DMS79 treated with DMSO at 0.1 percent for 48 hours (cell line): ENCODE results near the gene ZNF512.
"Not testable (repeated sequence)": the region's sequence is repeated elsewhere in the genome, so short reads cannot be mapped to it uniquely, and the experiment has no call there.

Source experiments
- DNase-seq: peaks from one replicate; lab custom pipeline; 2025; lab: John Stamatoyannopoulos, UW

ZNF512 gene, protein sequence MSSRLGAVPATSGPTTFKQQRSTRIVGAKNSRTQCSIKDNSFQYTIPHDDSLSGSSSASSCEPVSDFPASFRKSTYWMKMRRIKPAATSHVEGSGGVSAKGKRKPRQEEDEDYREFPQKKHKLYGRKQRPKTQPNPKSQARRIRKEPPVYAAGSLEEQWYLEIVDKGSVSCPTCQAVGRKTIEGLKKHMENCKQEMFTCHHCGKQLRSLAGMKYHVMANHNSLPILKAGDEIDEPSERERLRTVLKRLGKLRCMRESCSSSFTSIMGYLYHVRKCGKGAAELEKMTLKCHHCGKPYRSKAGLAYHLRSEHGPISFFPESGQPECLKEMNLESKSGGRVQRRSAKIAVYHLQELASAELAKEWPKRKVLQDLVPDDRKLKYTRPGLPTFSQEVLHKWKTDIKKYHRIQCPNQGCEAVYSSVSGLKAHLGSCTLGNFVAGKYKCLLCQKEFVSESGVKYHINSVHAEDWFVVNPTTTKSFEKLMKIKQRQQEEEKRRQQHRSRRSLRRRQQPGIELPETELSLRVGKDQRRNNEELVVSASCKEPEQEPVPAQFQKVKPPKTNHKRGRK

DNA sequence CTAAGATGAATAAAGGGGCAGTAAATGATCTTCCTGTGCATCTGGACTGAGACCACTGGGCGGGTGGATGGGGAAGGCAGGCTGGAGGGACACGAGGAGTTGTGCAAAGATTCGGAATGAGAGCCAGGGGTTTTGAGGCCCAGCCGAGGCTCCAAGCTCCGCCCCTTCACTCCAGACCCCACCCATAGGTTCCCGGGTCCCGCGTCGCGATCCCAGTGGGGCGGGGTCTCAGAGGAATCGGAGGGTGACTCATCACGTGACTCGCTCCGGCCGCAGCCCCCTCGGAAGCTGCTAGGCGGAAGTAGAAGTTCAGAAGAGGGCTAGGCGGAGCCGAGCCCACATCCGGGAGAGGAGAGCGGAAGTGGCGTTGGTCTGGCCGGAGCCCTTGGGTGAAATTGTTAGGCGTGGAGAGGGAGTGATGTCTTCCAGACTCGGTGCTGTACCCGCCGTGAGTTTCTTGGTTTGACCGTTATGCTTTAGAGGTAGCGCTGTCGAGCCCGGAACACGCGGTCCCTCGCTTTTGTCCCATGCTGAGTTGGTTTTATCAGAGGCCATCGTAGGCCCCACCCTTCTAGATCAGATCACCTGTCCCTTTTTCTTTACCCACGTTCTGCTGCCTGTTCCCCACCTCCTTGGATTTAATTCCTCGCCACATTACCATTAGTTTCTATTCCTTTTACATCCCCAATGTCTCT lies at the start of gene ZNF512:
Gene ZNF512, plus strand, starts transcription at position 348 of the 695 bp plus-strand sequence. Its CDS starts 71 bp downstream, at position 419.
- peak; percentile 96 for DNase-seq

GRCh38 chr2:27537287-27537686 lies 45.6 kb upstream of the ZNF512 start:
- no peak for DNase-seq

- not testable (repeated sequence) for DNase-seq
Observed at GRCh38 chr2:27538839-27539450, 43.9 kb upstream of the ZNF512 start.

DNA sequence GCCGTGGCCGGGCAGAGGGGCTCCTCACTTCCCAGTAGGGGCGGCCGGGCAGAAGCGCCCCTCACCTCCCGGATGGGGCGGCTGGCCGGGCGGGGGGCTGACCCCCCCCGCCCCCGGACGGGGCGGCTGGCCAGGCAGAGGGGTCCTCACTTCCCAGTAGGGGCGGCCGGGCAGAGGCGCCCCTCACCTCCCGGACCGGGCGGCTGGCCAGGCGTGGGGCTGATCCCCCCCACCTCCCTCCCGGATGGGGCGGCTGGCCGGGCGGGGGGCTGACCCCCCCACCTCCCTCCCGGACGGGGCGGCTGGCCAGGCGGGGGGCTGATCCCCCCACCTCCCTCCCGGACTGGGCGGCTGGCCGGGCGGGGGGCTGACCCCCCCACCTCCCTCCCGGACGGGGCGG lies 43.2 kb upstream of the ZNF512 start:
- DNase-seq = not testable (repeated sequence)

DNA sequence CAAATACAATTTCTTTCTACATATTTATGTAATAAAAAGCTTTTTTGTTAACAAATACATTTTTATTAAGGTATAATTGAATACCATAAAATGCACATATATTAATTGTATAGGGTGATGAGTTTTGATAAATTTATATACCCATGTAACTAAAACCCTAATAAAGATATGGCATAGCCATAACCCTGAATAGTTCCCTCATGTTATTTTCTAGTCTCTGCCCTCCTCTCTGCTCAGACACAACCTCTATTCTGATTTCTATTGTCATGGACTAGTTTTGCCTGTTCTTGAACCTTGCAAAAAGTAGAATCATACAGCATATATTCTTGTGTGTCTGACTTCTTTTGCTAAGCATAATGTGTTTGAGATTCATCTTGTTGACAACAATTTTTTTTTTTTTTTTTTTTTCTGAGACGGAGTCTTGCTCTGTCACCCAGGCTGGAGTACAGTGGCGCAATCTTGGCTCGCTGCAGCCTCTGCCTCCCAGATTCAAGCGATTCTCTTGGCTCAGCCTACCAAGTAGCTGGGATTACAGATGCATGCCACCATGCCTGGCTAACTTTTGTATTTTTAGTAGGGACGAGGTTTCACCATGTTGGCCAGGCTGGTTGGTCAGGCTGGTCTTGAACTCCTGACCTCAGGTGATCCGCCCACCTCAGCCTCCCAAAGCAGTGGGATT lies 38.6 kb upstream of the ZNF512 start:
- no peak for DNase-seq

DNA sequence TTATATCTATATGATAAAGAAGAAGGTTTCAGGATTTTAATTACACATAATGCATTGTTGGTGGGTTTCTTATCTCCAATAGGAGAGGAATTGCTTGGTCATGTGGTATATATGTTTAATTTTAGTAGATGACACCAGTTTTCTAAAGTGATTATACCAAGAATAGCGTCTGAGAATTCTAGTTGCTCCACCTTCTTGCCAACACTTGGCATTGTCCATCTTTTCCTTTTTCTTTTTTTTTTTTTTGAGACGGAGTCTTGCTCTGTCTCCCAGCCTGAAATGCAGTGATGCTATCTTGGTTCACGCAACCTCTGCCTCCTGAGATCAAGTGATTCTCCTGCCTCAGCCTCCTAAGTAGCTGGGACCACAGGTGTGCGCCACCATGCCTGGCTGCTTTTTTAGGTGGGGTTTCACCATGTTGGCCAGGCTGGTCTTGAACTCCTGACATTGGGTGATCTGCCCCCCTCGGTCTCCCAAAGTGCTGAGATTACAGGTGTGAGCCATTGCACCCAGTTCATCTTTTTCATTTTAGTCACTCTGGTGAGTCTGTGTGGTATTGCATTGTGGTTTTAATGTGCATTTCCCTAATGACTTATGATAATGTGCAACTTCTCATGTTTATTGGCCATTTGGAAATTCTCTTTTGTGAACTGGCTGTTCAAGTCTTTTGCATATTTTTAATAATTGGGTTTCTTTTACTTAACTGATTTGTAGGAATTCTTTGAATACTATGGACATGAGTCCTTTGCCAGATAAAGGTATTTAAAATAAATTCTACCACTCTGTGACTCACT lies 37.3 kb upstream of the ZNF512 start:
- DNase-seq = no peak

GRCh38 chr2:27549303-27549702 lies 33.5 kb upstream of the ZNF512 start:
- no peak for DNase-seq

- no peak for DNase-seq
Observed at GRCh38 chr2:27551514-27551913, 31.3 kb upstream of the ZNF512 start.

DNA sequence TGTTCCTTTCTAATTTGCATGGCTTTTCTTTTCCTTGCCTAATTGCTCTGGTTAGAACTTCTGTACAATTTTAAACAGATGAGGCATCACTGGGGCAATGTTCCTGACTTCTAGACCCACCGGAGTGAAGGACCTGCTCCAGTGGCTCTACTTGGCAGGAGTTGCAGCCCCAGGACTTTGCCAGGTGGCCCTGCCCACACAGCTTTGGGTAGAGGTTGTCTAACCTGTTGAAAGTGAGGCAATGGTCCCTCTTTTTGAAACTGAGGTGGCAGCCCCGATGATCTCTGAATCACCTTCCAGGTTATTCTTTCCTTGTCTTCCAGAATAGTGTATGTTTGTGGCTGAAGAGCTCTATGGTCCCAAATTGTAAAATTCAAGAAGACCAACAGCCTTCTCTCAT lies 29.9 kb upstream of the ZNF512 start:
- no peak for DNase-seq

- not testable (repeated sequence) for DNase-seq
Observed at GRCh38 chr2:27554451-27554850, 28.4 kb upstream of the ZNF512 start.

DNA sequence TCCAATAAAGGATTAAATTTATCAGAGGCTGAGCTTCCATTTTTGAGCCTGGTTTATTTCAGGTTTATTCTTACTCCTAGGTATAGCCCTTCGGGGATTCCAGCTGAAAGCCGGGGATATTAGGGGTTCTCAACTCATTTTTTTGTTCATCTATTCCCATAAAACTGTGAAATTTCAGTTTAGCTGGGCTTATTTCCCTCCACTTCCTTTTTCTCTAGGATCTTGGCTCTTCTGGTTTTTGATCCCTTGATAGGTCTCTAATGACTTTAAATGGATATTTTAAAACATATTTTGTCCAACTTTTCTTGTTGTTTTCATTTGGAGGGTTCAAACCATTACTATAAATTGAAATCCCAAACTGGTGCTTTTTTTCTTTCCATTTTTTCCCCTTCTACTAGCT lies 23.6 kb upstream of the ZNF512 start:
- no peak for DNase-seq

GRCh38 chr2:27561060-27561459 lies 21.8 kb upstream of the ZNF512 start:
- DNase-seq = no peak

DNA sequence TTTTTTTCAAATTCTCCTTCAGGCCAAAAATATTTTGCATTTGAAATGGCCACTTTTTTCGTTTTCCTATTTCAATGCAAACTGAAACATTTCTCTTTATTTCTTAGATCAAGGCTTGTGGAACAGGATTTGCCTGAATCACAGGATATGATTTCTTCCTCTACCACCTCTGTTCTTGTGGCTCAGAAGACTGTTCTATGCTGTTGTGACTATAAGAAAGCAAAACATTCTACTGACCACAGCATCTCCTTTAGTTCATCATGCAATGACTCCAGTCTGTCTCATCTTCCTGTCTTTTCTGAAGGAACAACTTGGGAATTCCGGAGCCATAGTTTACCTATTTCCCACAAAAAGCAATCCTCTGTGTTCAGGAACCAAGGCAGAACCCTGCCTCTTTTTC lies 16.2 kb upstream of the ZNF512 start:
- no peak for DNase-seq

DNA sequence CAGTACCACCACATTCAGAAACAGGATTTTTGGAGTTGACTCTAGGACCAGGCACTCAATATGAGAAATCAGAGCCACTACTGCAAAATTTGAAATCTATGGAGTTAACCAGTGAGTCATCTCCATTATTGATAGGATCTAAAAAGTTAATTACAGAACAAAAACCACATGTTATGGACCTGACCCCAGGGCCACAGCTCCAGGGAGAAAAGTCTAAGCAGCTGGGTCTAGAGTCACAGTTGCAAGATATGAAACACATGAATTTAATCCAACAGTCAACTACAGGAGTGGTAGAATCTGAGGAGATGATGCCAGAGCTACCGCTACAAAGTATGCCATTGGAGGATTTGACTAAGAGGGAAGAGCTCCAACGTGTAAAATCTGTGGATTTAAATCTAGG lies 13.4 kb upstream of the ZNF512 start:
- no peak for DNase-seq

DNA sequence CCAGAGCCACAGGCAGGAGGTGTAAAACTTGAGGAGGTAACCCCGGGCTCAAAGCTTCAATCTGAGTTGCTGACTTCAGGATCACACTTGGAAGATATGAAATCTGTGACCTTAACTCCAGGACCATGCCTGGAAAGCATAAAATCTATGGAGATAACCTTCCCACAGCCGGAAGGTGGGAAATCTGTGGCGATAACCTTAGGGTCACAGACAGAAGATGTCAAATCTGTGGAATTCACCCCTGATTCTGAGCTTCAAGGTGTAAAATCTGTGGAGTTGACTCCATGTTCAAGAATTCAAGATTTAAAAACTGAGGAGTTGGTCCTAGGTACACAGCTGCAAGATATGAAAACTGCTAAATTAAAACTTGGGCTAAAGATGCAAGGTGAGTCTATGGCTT lies 11.6 kb upstream of the ZNF512 start:
- no peak for DNase-seq

GRCh38 chr2:27571681-27572080 lies 11.2 kb upstream of the ZNF512 start:
- DNase-seq = no peak

GRCh38 chr2:27572439-27572838 lies 10.4 kb upstream of the ZNF512 start:
- DNase-seq = no peak

DNA sequence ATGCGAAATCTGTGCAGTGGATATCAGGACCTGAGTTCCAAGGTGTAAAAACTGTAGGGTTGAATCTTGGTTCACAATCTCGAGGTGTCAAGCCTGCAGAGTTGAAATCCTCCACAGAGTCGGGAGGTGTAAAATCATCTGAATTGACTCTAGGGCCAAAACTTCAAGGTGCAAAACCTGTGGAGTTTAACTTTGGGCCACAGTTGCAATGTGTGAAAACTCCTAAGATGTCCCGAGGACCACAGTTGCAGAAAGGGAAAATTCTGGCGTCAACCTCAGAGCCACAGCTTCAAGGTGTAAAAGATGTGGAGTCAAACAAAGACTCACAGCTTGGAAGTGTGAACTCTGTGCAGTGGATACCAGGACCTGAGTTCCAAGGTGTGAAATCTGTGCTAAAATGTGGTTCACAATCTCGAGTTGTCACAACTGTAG lies 9.8 kb upstream of the ZNF512 start:
- no peak for DNase-seq

DNA sequence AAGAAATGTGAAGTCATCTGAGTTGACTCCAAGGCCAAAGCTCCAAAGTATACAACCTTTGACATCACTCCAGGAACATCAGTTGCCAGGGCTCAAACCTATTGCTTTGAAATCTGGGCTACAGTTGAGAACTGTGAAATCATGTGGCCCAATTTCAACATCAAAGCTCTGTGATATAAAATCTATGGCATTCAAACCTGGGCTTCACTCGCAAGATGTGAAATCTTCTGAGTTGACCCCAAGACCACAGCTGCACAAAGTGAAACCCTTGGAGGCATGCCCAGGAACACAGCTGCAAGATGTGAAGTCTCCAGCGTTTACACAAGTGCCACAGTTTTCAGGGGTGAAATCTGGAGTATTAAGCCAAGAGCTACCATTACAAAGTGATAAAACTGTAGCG lies 9.4 kb upstream of the ZNF512 start:
- no peak for DNase-seq

DNA sequence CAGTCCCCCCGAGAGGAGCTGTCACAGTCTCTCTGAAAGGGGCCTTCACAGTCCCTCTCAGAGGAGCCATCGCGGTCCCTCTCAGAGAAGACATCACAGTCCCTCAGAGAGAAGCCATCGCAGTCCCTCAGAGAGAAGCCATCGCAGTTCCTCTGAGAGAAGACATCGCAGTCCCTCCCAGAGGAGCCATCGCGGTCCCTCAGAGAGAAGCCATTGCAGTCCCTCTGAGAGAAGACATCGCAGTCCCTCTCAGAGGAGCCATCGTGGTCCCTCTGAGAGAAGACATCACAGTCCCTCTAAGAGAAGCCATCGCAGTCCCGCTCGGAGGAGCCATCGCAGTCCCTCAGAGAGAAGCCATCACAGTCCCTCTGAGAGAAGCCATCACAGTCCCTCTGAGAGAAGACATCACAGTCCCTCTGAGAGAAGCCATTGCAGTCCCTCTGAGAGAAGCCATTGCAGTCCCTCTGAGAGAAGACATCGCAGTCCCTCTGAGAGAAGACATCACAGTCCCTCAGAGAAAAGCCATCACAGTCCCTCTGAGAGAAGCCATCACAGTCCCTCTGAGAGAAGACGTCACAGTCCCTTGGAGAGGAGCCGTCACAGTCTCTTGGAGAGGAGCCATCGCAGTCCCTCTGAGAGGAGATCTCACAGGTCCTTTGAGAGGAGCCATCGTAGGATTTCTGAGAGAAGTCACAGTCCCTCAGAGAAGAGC lies 1.3 kb upstream of the ZNF512 start:
- DNase-seq = no peak
